GM23248 (cell line): ENCODE data around the gene RAI14. TPM values are rescaled to one million over a fixed set of nuclear protein-coding genes. Genes with fewer than 3 reads are reported as not detected.
"Not testable (repeated sequence)": the region's sequence is repeated elsewhere in the genome, so short reads cannot be mapped to it uniquely, and the experiment has no call there.

ENCODE experiments used
- DNase-seq: peaks from one replicate; pipeline ENCODE4 v3.0.0-alpha.2; 2015
- H2AFZ ChIP-seq: fragments of 200-600 bp; sonication (generic); 2 replicates; pipeline ENCODE4 v1.6.1; 2016; ENCODE audit warnings: antibody characterized with exemption
- H3F3A ChIP-seq: fragments of 200-600 bp; sonication (generic); 2 replicates; pipeline ENCODE4 v1.6.1; 2016; ENCODE audit warnings: mild to moderate bottlenecking, antibody characterized with exemption, mixed run types; ENCODE audit not compliant: insufficient read depth
- H3K27ac ChIP-seq: fragments of 200-600 bp; sonication (generic); 2 replicates; pipeline ENCODE4 v1.5.1; 2016; ENCODE audit warnings: mild to moderate bottlenecking
- H3K27me3 ChIP-seq: fragments of 200-600 bp; sonication (generic); replicated peaks from 2 replicates; pipeline ENCODE4 v1.6.1; 2016; ENCODE audit warnings: mild to moderate bottlenecking; ENCODE audit not compliant: insufficient read depth
- H3K36me3 ChIP-seq: fragments of 200-600 bp; sonication (generic); 2 replicates; pipeline ENCODE4 v1.6.1; 2016; ENCODE audit warnings: low read depth, mild to moderate bottlenecking
- H3K4me1 ChIP-seq: fragments of 200-600 bp; sonication (generic); 2 replicates; pipeline ENCODE4 v1.6.1; 2016; ENCODE audit warnings: mild to moderate bottlenecking; ENCODE audit not compliant: insufficient read depth
- H3K4me2 ChIP-seq: fragments of 200-600 bp; sonication (generic); one replicate; pipeline ENCODE4 v1.6.1; 2016; ENCODE audit warnings: mild to moderate bottlenecking; ENCODE audit not compliant: unreplicated experiment
- H3K4me3 ChIP-seq: fragments of 200-600 bp; sonication (generic); 2 replicates; pipeline ENCODE4 v1.5.1; 2016; ENCODE audit warnings: mild to moderate bottlenecking
- H3K79me2 ChIP-seq: fragments of 200-600 bp; sonication (generic); 2 replicates; pipeline ENCODE4 v1.6.1; 2016; ENCODE audit warnings: mild to moderate bottlenecking; ENCODE audit not compliant: insufficient read depth
- H3K9ac ChIP-seq: fragments of 200-600 bp; sonication (generic); 2 replicates; pipeline ENCODE4 v1.6.1; 2016; ENCODE audit warnings: mild to moderate bottlenecking
- H3K9me2 ChIP-seq: fragments of 200-600 bp; sonication (generic); 2 replicates; pipeline ENCODE4 v1.6.1; 2016; ENCODE audit warnings: mixed run types, mild to moderate bottlenecking, moderate library complexity; ENCODE audit not compliant: insufficient read depth
- H3K9me3 ChIP-seq: fragments of 200-600 bp; sonication (generic); one replicate; pipeline ENCODE4 v1.6.1; 2017; ENCODE audit warnings: low read depth
- H4K20me1 ChIP-seq: fragments of 200-600 bp; sonication (generic); 2 replicates; pipeline ENCODE4 v1.6.0; 2016; ENCODE audit not compliant: insufficient read depth
- EZH2 ChIP-seq: fragments of 200-600 bp; sonication (generic); IDR thresholded peaks from 2 replicates; pipeline ENCODE4 v1.6.1; 2018; ENCODE audit warnings: antibody characterized with exemption, mild to moderate bottlenecking; ENCODE audit not compliant: insufficient read depth, poor library complexity, severe bottlenecking
- EZH2phosphoT487 ChIP-seq: fragments of 200-600 bp; sonication (generic); IDR thresholded peaks from 2 replicates; pipeline ENCODE4 v1.6.1; 2018; ENCODE audit warnings: antibody characterized with exemption, moderate library complexity, mild to moderate bottlenecking, low read depth; ENCODE audit not compliant: insufficient read depth
- WGBS, 2 experiments: methylation state at CpG; one replicate each; pipeline ENCODE4 v1.1.6; 2015 to 2017; ENCODE audit warnings: low lambda C conversion rate in 2 of 2, low coverage in 1 of 2; ENCODE audit errors: missing lambda C conversion rate in 2 of 2; 5-methylcytosine and 5-hydroxymethylcytosine counted together
- in situ Hi-C: fragments of 300-500 bp; cut with MboI; formaldehyde crosslinking; loops from 2 replicates; pipeline ENCODE4 v1.15.0; 2020
- polyA plus RNA-seq: library from polyadenylated mRNA; unstranded; fragments of >200 nt; fragmentation: Nextera tagmentation; extraction: Ambion mirVana; gene quantifications from 2 replicates; pipeline ENCODE4 v1.2.1, GENCODE V29; 2016
- total RNA-seq: library from RNA; depleted of rRNA; stranded (reverse); fragments of >200 nt; shearing (Covaris generic); gene quantifications from 2 replicates; pipeline ENCODE4 v1.2.3, GENCODE V29; 2014

RAI14 gene
- total and polyA plus RNA-seq, 2 experiments from 2014 or later, result 116 to 124 TPM

GRCh38 chr5:34771076-34771475, 114.9 kb downstream of the RAI14 start:
- Histone ChIP-seq H3K4me3 (no peak overlapping the region), H3K9me3 (peaks cover 6% of the 10 kb centered on the region), H3K9me2 (no peaks in the 10 kb centered on the region), H3K79me2 (peaks cover 97% of the 10 kb centered on the region), H3K9ac (no peak overlapping the region), H3F3A (0 out of 2 replicates have a peak, but pooled peaks cover 19% of the 10 kb centered on the region), H3K27ac (no peak overlapping the region), H3K4me1 (no peaks in the 10 kb centered on the region), H4K20me1 (no peaks in the 10 kb centered on the region), H3K27me3 (no peaks in the 10 kb centered on the region), H2AFZ (no peak overlapping the region), H3K4me2 (no peak overlapping the region), H3K36me3 (peaks cover 15% of the 10 kb centered on the region)
- DNase-seq, result no peak
- in situ Hi-C loops, result no loop called here
- WGBS, 2 experiments, result 45 to 48% methylated on average over 5 of the region's 5 CpGs
- TF ChIP-seq EZH2phosphoT487 (no peak), EZH2 (no peak)

GRCh38 chr5:34772267-34773098, 116.4 kb downstream of the RAI14 start:
- TF ChIP-seq EZH2 (no peak), EZH2phosphoT487 (no peak)
- no peak for DNase-seq
- no peak overlapping the region for H3K4me2 ChIP-seq
- H3K36me3 ChIP-seq, result peaks cover 6% of the 10 kb centered on the region; the same call in 1 of the 2 replicates
- H3K27ac ChIP-seq, result no peak overlapping the region
- in situ Hi-C loops, result no loop called here
- 96% methylated on average over 4 of the region's 4 CpGs for WGBS, 2 experiments
- no peak overlapping the region for H3K9ac ChIP-seq
- H3K9me2 ChIP-seq, result no peaks in the 10 kb centered on the region
- H3K4me3 ChIP-seq, result no peak overlapping the region
- H3F3A ChIP-seq, result 0 out of 2 replicates have a peak, but pooled peaks cover 21% of the 10 kb centered on the region
- H3K9me3 ChIP-seq, result peaks cover 6% of the 10 kb centered on the region
- H3K4me1 ChIP-seq, result no peaks in the 10 kb centered on the region
- no peaks in the 10 kb centered on the region for H3K27me3 ChIP-seq
- no peak overlapping the region for H2AFZ ChIP-seq
- no peaks in the 10 kb centered on the region for H4K20me1 ChIP-seq
- peaks cover 99% of the 10 kb centered on the region for H3K79me2 ChIP-seq

GRCh38 chr5:34774139-34774538, 118.0 kb downstream of the RAI14 start:
- TF ChIP-seq EZH2 (no peak), EZH2phosphoT487 (no peak)
- H3K27me3 ChIP-seq, result no peaks in the 10 kb centered on the region
- no peaks in the 10 kb centered on the region for H3K4me1 ChIP-seq
- H3K27ac ChIP-seq, result no peak overlapping the region
- no peaks in the 10 kb centered on the region for H3K9me2 ChIP-seq
- in situ Hi-C loops, result no loop called here
- H2AFZ ChIP-seq, result no peak overlapping the region
- H3K4me3 ChIP-seq, result no peak overlapping the region
- H3K9me3 ChIP-seq, result peaks cover 6% of the 10 kb centered on the region
- H3F3A ChIP-seq, result 0 out of 2 replicates have a peak, but pooled peaks cover 26% of the 10 kb centered on the region
- 71 to 74% methylated on average over 2 of the region's 2 CpGs for WGBS, 2 experiments
- no peak overlapping the region for H3K4me2 ChIP-seq
- no peak for DNase-seq
- H3K9ac ChIP-seq, result no peak overlapping the region
- H3K79me2 ChIP-seq, result peaks cover 97% of the 10 kb centered on the region
- H4K20me1 ChIP-seq, result no peaks in the 10 kb centered on the region
- H3K36me3 ChIP-seq, result peaks cover 6% of the 10 kb centered on the region; the same call in 1 of the 2 replicates

GRCh38 chr5:34774678-34775077, 118.5 kb downstream of the RAI14 start:
- H3F3A ChIP-seq, result 0 out of 2 replicates have a peak, but pooled peaks cover 26% of the 10 kb centered on the region
- H2AFZ ChIP-seq, H3K36me3 ChIP-seq, in situ Hi-C loops, H3K27me3 ChIP-seq, H3K4me2 ChIP-seq, H3K9me3 ChIP-seq, H3K4me3 ChIP-seq, H3K9me2 ChIP-seq, H3K27ac ChIP-seq, H3K9ac ChIP-seq, H4K20me1 ChIP-seq, DNase-seq, H3K4me1 ChIP-seq: not testable (repeated sequence)
- 100% methylated on average over 1 of the region's 1 CpG for WGBS, 2 experiments
- peaks cover 95% of the 10 kb centered on the region for H3K79me2 ChIP-seq
